IPS DF 6.9 (cell line): ENCODE results near the gene TMPRSS5.
"Not testable (repeated sequence)": the region's sequence is repeated elsewhere in the genome, so short reads cannot be mapped to it uniquely, and the experiment has no call there.

Experiments used
- DNase-seq: peaks from one replicate; pipeline ENCODE4 v3.0.0-alpha.2; 2013; ENCODE audit warnings: low read depth, low spot score
- H3K27ac ChIP-seq: one replicate; pipeline ENCODE4 v1.5.1; 2013; ENCODE audit warnings: low read length, control low read depth
- H3K27me3 ChIP-seq: 2 replicates; pipeline ENCODE4 v1.6.1; 2013; ENCODE audit warnings: mild to moderate bottlenecking, low read length; ENCODE audit not compliant: control insufficient read depth, insufficient read depth
- H3K36me3 ChIP-seq: 2 replicates; pipeline ENCODE4 v1.6.1; 2013; ENCODE audit warnings: low read length; ENCODE audit not compliant: control insufficient read depth, insufficient read depth
- H3K4me1 ChIP-seq: 2 replicates; pipeline ENCODE4 v1.6.1; 2013; ENCODE audit warnings: low read length; ENCODE audit not compliant: control insufficient read depth, insufficient read depth
- H3K4me3 ChIP-seq: 2 replicates; pipeline ENCODE4 v1.5.1; 2013; ENCODE audit warnings: mild to moderate bottlenecking, low read length
- H3K9me3 ChIP-seq: 2 replicates; pipeline ENCODE4 v1.6.1; 2013; ENCODE audit warnings: low read length, inconsistent platforms; ENCODE audit not compliant: control insufficient read depth, insufficient read depth
- WGBS: extraction: QIAGEN DNeasy Blood & Tissue Kit; methylation state at CpG from one replicate; pipeline ENCODE4 v1.1.7; 2013; ENCODE audit warnings: mixed read lengths, missing lambda C conversion rate; ENCODE audit not compliant: insufficient read length, insufficient coverage; 5-methylcytosine and 5-hydroxymethylcytosine counted together

The TMPRSS5 gene

GRCh38 chr11:113683481-113684046, 22.5 kb downstream of the TMPRSS5 start:
- Histone ChIP-seq H3K9me3 (no peaks in the 10 kb centered on the region), H3K27me3 (no peaks in the 10 kb centered on the region), H3K4me3 (no peak overlapping the region), H3K36me3 (no peaks in the 10 kb centered on the region), H3K27ac (no peak overlapping the region), H3K4me1 (no peaks in the 10 kb centered on the region)
- no peak for DNase-seq
- no CpG with 5 or more reads among the region's 6 CpGs for WGBS

DNA sequence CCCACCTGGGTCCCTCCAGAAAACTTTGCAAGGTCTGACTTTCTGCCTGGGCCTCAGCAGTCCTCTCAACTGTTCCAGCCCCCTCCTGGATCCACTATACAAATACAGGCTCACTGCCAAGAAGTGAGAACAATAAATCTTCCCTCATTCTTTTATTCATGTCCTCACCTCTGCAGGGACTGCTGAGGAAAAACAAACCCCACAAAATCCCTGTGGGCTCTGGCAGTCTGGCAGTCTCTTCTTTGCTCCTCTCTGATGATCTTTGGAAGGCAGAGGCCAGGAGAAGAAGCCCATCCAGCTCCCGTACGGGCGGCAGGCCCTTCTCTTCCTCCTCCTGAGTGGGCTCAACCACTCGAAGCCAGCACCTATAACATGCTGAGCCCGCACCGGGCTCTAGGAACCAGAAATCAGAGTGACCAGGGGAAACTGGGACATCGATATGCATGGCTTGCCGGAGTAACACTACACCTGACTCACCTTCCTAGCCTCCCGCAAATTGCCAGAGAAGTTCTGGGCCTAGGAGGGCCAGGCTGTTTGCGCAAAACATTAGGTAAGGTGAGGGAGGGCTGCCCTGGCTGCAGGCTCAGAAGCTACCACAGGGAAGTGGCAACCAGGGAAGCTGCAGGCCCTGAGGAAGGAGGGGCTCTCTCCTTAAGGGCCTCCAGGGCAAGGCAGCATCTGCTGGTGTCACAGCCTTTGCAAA, 24.2 kb downstream of the TMPRSS5 start:
- no peaks in the 10 kb centered on the region for H3K4me1 ChIP-seq
- H3K27ac ChIP-seq: no peak overlapping the region
- no peaks in the 10 kb centered on the region for H3K9me3 ChIP-seq
- H3K27me3 ChIP-seq: no peaks in the 10 kb centered on the region
- DNase-seq: no peak
- H3K36me3 ChIP-seq: no peaks in the 10 kb centered on the region
- no peak overlapping the region for H3K4me3 ChIP-seq
- WGBS: no CpG with 5 or more reads among the region's 10 CpGs

- Histone ChIP-seq H3K27ac (no peak overlapping the region), H3K36me3 (no peaks in the 10 kb centered on the region)
Measured at GRCh38 chr11:113681282-113681681, 24.8 kb downstream of the TMPRSS5 start.

DNA sequence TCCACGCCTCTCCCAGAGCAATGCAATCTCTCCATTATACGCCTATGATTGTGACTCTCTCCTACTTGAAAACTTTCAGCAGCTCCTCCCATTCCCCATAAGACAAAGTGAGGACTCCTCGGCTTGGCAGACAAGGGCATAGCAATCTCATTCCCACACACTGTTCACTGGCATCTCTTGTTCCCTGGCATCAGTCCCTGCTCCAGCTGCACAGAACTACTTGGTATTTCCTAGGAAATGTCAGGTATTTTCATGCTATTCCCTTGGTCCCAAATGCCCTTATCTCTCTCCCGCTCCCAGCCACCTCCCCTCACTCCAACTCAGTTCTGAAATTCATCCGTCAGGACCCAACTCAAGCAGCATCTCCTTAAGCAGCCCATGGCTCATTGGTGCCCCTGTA, 28.4 kb downstream of the TMPRSS5 start:
- Histone ChIP-seq H3K9me3 (no peaks in the 10 kb centered on the region), H3K27me3 (no peaks in the 10 kb centered on the region), H3K4me3 (no peak overlapping the region), H3K36me3 (no peaks in the 10 kb centered on the region), H3K4me1 (no peaks in the 10 kb centered on the region), H3K27ac (no peak overlapping the region)
- DNase-seq: no peak
- no CpG with 5 or more reads among the region's 5 CpGs for WGBS

More at GRCh38 chr11:113681282-113681681, 24.8 kb downstream of the TMPRSS5 start:
- Histone ChIP-seq H3K4me1 (no peaks in the 10 kb centered on the region), H3K9me3 (no peaks in the 10 kb centered on the region), H3K27me3 (no peaks in the 10 kb centered on the region), H3K4me3 (no peak overlapping the region)
- no CpG with 5 or more reads among the region's 6 CpGs for WGBS
- no peak for DNase-seq

GRCh38 chr11:113675565-113675964, 30.5 kb downstream of the TMPRSS5 start:
- WGBS: no CpG with 5 or more reads among the region's 5 CpGs
- no peak overlapping the region for H3K27ac ChIP-seq
- H3K27me3 ChIP-seq: no peaks in the 10 kb centered on the region
- no peaks in the 10 kb centered on the region for H3K9me3 ChIP-seq
- no peak for DNase-seq
- H3K4me3 ChIP-seq: no peak overlapping the region
- no peaks in the 10 kb centered on the region for H3K36me3 ChIP-seq
- H3K4me1 ChIP-seq: no peaks in the 10 kb centered on the region

GRCh38 chr11:113675003-113675561, 31.0 kb downstream of the TMPRSS5 start:
- whole genome bisulfite sequencing: no CpG with 5 or more reads among the region's 5 CpGs
- no peak for DNase-seq
- H3K4me3 ChIP-seq: no peak overlapping the region
- H3K27ac ChIP-seq: no peak overlapping the region
- H3K4me1 ChIP-seq: no peaks in the 10 kb centered on the region
- no peaks in the 10 kb centered on the region for H3K27me3 ChIP-seq
- no peaks in the 10 kb centered on the region for H3K9me3 ChIP-seq
- H3K36me3 ChIP-seq: no peaks in the 10 kb centered on the region

DNA sequence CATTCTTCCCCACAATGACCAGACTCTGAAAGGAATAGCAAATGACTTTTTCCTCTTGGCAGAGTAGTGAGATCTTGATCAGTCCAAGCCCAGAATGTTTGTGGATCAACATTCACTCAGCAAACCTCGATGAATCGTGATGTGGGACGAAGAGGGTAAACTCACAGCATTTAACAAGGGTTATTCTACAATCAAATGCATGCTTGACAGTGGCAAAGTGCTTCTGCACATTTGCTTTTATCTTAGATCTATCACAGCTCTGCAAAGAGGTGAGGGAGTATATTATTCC, 31.8 kb downstream of the TMPRSS5 start:
- H3K27ac ChIP-seq: no peak overlapping the region
- no peak for DNase-seq
- WGBS: no CpG with 5 or more reads among the region's 3 CpGs
- H3K4me3 ChIP-seq: no peak overlapping the region
- H3K4me1 ChIP-seq: no peaks in the 10 kb centered on the region
- no peaks in the 10 kb centered on the region for H3K36me3 ChIP-seq
- H3K27me3 ChIP-seq: no peaks in the 10 kb centered on the region
- H3K9me3 ChIP-seq: no peaks in the 10 kb centered on the region

GRCh38 chr11:113673550-113674396, 32.3 kb downstream of the TMPRSS5 start:
- H3K27ac ChIP-seq: no peak overlapping the region
- no CpG with 5 or more reads among the region's 4 CpGs for WGBS
- no peaks in the 10 kb centered on the region for H3K36me3 ChIP-seq
- DNase-seq: no peak
- H3K27me3 ChIP-seq: no peaks in the 10 kb centered on the region
- H3K9me3 ChIP-seq: no peaks in the 10 kb centered on the region
- no peak overlapping the region for H3K4me3 ChIP-seq
- H3K4me1 ChIP-seq: peaks cover 1% of the 10 kb centered on the region; the same call in 1 of the 2 replicates

DNA sequence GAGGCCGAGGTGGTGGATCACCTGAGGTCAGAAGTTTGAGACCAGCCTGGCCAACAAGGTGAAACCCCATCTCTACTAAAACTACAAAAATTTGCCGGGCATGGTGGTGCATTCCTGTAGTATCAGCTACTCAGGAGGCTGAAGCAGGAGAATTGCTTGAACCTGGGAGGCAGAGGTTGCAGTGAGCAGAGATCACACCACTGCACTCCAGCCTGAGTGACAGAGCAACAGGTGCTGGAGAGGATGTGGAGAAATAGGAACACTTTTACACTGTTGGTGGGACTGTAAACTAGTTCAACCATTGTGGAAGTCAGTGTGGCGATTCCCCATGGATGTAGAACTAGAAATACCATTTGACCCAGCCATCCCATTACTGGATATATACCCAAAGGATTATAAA, 34.2 kb downstream of the TMPRSS5 start:
- not testable (repeated sequence) for H3K4me1 ChIP-seq, H3K27me3 ChIP-seq, H3K4me3 ChIP-seq, H3K27ac ChIP-seq, H3K36me3 ChIP-seq, H3K9me3 ChIP-seq, DNase-seq
- no CpG with 5 or more reads among the region's 3 CpGs for WGBS

DNA sequence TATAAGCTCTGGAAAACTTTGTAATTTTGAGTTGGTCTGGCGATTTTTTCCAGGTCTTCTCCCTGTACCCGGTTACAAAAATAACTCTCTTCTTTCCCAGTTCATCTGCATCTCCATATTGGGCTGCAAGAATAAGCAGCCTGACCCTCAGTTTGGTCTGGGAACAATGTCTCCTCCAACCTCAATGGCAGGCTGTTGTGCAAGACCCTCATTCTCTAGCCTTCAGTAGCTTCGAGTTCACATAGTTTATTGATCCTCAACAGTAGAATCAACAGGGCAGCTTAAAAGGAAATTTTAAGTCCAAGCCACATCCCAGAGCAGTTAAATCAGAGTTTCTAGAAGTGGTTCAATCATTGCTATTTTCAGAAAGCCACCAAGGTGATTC, 35.3 kb downstream of the TMPRSS5 start:
- no peak for DNase-seq
- Histone ChIP-seq H3K36me3 (no peaks in the 10 kb centered on the region), H3K4me3 (no peak overlapping the region), H3K9me3 (no peaks in the 10 kb centered on the region), H3K27me3 (no peaks in the 10 kb centered on the region), H3K27ac (no peak overlapping the region), H3K4me1 (peaks cover 1% of the 10 kb centered on the region; the same call in 1 of the 2 replicates)
- no CpG with 5 or more reads among the region's 3 CpGs for WGBS
